ENCODE results near the gene TMEM43.

Gene TMEM43

DNA sequence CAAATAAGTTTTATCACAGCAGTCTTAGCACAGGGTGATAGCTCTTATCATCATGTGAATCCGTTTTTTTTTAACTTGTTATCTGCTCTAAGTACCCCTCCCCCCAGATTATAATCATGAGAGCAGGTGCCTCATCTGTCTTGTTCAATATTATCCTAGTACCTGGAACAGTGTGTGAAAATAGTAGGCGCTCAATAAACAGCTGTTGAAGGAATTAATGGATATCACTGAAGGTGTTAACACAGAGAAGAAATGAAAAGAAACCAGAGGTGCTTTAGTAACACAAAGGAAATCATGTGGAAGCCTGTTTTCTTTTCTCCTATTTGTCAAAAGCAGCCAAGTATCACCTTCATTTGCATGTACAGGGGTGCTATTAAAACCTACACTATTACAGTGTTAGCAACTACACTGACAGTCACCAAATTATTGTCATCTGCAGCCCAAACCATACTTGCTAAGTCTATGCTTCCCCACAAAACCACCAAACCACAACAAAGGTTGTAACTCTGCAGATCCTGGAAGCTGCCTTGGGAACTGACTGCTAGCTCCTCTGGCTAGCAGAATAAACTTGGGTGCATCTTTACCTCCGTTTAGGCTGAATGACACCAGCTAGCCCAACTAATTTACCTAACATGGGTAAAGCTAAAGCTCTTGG, 50.7 kb downstream of the TMEM43 start:
- Histone ChIP-seq H4K8ac (ENCODE audit: low read depth, low read length) (no peak overlapping the region), H2AK5ac (ENCODE audit: low read length) (no peak overlapping the region), H3K36me3 (ENCODE audit: control insufficient read depth in 1 of 2, insufficient read depth in 2 of 2, low read length in 2 of 2) (peaks cover 7 to 18% of the 10 kb centered on the region in 2 experiments), H3K14ac (ENCODE audit: low read length) (no peak overlapping the region), H3K9me3 (ENCODE audit: insufficient read depth, low read depth, low read length) (no peaks in the 10 kb centered on the region), H4K12ac (ENCODE audit: low read depth, low read length) (no peak overlapping the region), H3K9ac (ENCODE audit: low read length) (no peak overlapping the region), H2AFZ (ENCODE audit: insufficient read depth, low read length, poor library complexity) (no peak overlapping the region), H2BK12ac (ENCODE audit: low read length) (no peak overlapping the region), H3K4ac (ENCODE audit: low read depth, low read length) (peak overlapping the region; percentile 4), H3K4me3 (ENCODE audit: low read depth, low read length) (no peak overlapping the region), H3K18ac (ENCODE audit: low read length) (no peak overlapping the region), H2BK120ac (ENCODE audit: insufficient read depth, low read length, poor library complexity) (no peak overlapping the region), H4K91ac (ENCODE audit: low read depth, low read length) (no peak overlapping the region), H3K79me1 (ENCODE audit: low read length) (peaks cover 10% of the 10 kb centered on the region), H3K79me2 (ENCODE audit: control insufficient read depth, insufficient read depth, low read length, poor library complexity) (peaks cover 13% of the 10 kb centered on the region), H3K4me2 (ENCODE audit: low read length) (no peak overlapping the region), H2BK5ac (ENCODE audit: low read depth, low read length, poor library complexity) (no peak overlapping the region), H3K27me3 (ENCODE audit: insufficient read depth, low read length) (no peaks in the 10 kb centered on the region), H3K4me1 (ENCODE audit: control insufficient read depth in 1 of 2, insufficient read depth in 2 of 2, low read length in 2 of 2) (peaks cover 2 to 10% of the 10 kb centered on the region in 2 experiments), H3K27ac (ENCODE audit: low read depth, low read length) (no peak overlapping the region), H3K23ac (ENCODE audit: low read length) (no peak overlapping the region)
- DNase-seq: no peak
- WGBS (ENCODE audit: extremely low coverage, insufficient coverage, insufficient read length): no CpG with 5 or more reads among the region's 3 CpGs

DNA sequence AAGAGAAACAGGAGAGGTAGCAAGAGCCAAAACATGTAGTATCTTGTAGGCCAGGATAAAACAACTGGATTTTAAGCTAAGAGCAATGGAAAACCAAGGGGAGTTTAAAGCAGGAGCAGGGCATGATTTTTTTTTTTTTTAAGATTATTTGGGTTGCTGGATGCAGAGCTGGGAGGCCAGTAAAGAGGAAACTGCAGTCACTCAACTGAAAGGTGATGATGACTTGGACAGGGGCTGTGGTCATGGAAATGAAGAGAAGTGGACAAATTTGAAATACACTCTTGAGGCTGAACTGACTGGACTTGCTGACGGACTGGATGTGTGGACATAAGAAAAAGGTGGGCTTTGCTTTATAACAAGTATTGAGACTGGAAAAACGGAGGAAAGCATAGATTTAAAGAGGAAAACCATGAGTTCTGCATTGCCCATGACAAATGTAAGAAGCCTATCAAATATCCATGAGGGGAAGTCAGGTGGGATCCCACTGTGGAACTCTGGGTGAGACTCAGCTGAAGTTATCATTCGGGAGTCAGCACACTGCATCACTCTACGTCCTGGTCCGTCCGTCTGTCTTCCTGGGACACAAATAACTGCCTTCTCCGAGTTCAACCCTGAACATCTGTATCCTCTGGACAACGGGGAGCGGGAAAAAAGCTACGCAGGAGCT, 52.9 kb downstream of the TMEM43 start:
- H3K4me3 ChIP-seq (ENCODE audit: low read depth, low read length): peak overlapping the region; percentile 97
- H3K4ac ChIP-seq (ENCODE audit: low read depth, low read length): peak overlapping the region; percentile 98
- H2BK5ac ChIP-seq (ENCODE audit: low read depth, low read length, poor library complexity): peak overlapping the region; percentile 99
- H2BK12ac ChIP-seq (ENCODE audit: low read length): peak overlapping the region; percentile 71
- H3K27me3 ChIP-seq (ENCODE audit: insufficient read depth, low read length): no peaks in the 10 kb centered on the region
- H3K36me3 ChIP-seq (ENCODE audit: control insufficient read depth in 1 of 2, insufficient read depth in 2 of 2, low read length in 2 of 2): peaks cover 4 to 7% of the 10 kb centered on the region in 2 experiments
- peaks cover 13% of the 10 kb centered on the region for H3K79me2 ChIP-seq (ENCODE audit: control insufficient read depth, insufficient read depth, low read length, poor library complexity)
- peak overlapping the region; percentile 98 for H4K91ac ChIP-seq (ENCODE audit: low read depth, low read length)
- peak overlapping the region; percentile 73 for H3K4me2 ChIP-seq (ENCODE audit: low read length)
- H3K9me3 ChIP-seq (ENCODE audit: insufficient read depth, low read depth, low read length): no peaks in the 10 kb centered on the region
- H3K23ac ChIP-seq (ENCODE audit: low read length): no peak overlapping the region
- peak overlapping the region; percentile 95 for H4K12ac ChIP-seq (ENCODE audit: low read depth, low read length)
- H3K18ac ChIP-seq (ENCODE audit: low read length): peak overlapping the region; percentile 100
- peak overlapping the region; percentile 83 for H2AK5ac ChIP-seq (ENCODE audit: low read length)
- H3K4me1 ChIP-seq (ENCODE audit: control insufficient read depth in 1 of 2, insufficient read depth in 2 of 2, low read length in 2 of 2): peaks cover 2 to 7% of the 10 kb centered on the region in 2 experiments
- DNase-seq: no peak
- peaks cover 10% of the 10 kb centered on the region for H3K79me1 ChIP-seq (ENCODE audit: low read length)
- H3K14ac ChIP-seq (ENCODE audit: low read length): peak overlapping the region; percentile 99
- no CpG with 5 or more reads among the region's 10 CpGs for WGBS (ENCODE audit: extremely low coverage, insufficient coverage, insufficient read length)
- peak overlapping the region; percentile 99 for H2BK120ac ChIP-seq (ENCODE audit: insufficient read depth, low read length, poor library complexity)
- peak overlapping the region; percentile 96 for H2AFZ ChIP-seq (ENCODE audit: insufficient read depth, low read length, poor library complexity)
- peak overlapping the region; percentile 98 for H3K9ac ChIP-seq (ENCODE audit: low read length)
- H4K8ac ChIP-seq (ENCODE audit: low read depth, low read length): peak overlapping the region; percentile 97
- peak overlapping the region; percentile 93 for H3K27ac ChIP-seq (ENCODE audit: low read depth, low read length)

DNA sequence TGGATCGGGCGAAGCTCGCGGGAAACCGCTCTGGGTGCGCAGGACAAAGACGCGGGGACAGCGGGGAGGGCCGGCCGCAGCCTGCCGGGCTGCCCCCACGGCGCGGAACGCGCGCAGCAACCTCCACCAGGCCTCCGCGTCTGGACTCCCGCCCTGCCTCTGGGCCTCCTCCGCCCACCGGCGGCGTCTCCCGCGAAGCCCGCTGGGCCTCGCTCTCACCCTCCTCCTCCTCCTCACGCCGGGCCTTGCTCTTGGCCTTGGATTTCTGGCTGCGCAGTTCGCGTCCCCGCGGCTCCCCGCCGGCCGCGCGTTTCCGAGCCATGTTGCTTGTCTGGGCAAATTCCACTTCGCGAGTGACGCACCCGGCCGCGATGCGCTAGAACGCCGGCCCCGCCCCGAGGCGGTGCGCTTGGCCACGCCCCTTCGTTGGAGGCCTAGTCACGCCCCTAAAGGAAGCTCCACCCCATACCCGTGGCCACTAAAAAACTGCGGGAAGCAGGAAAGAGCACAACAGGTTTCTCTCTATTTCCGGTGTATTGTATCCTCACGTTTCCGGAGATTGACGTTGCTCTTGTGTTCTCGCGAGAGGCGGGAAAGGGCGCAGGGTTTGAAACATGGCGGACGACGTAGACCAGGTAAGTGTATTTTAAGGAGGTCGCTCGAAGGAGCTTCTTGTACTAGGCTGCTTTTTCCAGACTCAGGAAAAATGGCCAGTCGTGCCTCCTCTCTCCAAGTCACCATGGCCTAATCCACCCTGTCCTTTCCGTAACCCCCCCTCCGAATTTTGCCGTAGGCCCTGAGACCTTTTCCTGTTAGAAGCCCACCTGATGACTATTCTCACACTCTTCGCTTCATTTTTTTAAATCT, 53.6 kb downstream of the TMEM43 start, which contains the start of the genes LSM3 and XPC:
Gene LSM3, plus strand, starts transcription at position 571 of the 867 bp plus-strand sequence. Its CDS starts 44 bp downstream, at position 615.
Gene XPC, minus strand, starts transcription at position 355 of the 867 bp plus-strand sequence. Its CDS starts 33 bp downstream, at position 322.
- peak within 1 kb of the TSS; percentile 79 for H3K4me2 ChIP-seq (ENCODE audit: low read length)
- H3K27me3 ChIP-seq (ENCODE audit: insufficient read depth, low read length): no peaks in the 10 kb centered on the region
- H4K91ac ChIP-seq (ENCODE audit: low read depth, low read length): peak within 1 kb of the TSS; percentile 98
- H3K9me3 ChIP-seq (ENCODE audit: insufficient read depth, low read depth, low read length): no peaks in the 10 kb centered on the region
- DNase-seq: peak; percentile 97 to 100
- H3K18ac ChIP-seq (ENCODE audit: low read length): peak within 1 kb of the TSS; percentile 100
- peak within 1 kb of the TSS; percentile 99 for H3K14ac ChIP-seq (ENCODE audit: low read length)
- peak within 1 kb of the TSS; percentile 83 for H2AK5ac ChIP-seq (ENCODE audit: low read length)
- peak within 1 kb of the TSS; percentile 97 for H4K8ac ChIP-seq (ENCODE audit: low read depth, low read length)
- peak within 1 kb of the TSS; percentile 100 for H3K9ac ChIP-seq (ENCODE audit: low read length)
- H2BK120ac ChIP-seq (ENCODE audit: insufficient read depth, low read length, poor library complexity): peak within 1 kb of the TSS; percentile 99
- H3K23ac ChIP-seq (ENCODE audit: low read length): no peak within 1 kb of the TSS
- H3K79me1 ChIP-seq (ENCODE audit: low read length): peaks cover 10% of the 10 kb centered on the region
- peak within 1 kb of the TSS; percentile 95 for H4K12ac ChIP-seq (ENCODE audit: low read depth, low read length)
- peaks cover 2 to 3% of the 10 kb centered on the region in 2 experiments for H3K36me3 ChIP-seq (ENCODE audit: control insufficient read depth in 1 of 2, insufficient read depth in 2 of 2, low read length in 2 of 2)
- H3K4me3 ChIP-seq (ENCODE audit: low read depth, low read length): peak within 1 kb of the TSS; percentile 97
- peaks cover 2 to 7% of the 10 kb centered on the region in 2 experiments for H3K4me1 ChIP-seq (ENCODE audit: control insufficient read depth in 1 of 2, insufficient read depth in 2 of 2, low read length in 2 of 2)
- H2BK5ac ChIP-seq (ENCODE audit: low read depth, low read length, poor library complexity): peak within 1 kb of the TSS; percentile 99
- peak within 1 kb of the TSS; percentile 71 for H2BK12ac ChIP-seq (ENCODE audit: low read length)
- peak within 1 kb of the TSS; percentile 96 for H2AFZ ChIP-seq (ENCODE audit: insufficient read depth, low read length, poor library complexity)
- WGBS (ENCODE audit: extremely low coverage, insufficient coverage, insufficient read length): no CpG with 5 or more reads among the region's 78 CpGs
- H3K27ac ChIP-seq (ENCODE audit: low read depth, low read length): peak within 1 kb of the TSS; percentile 93
- H3K4ac ChIP-seq (ENCODE audit: low read depth, low read length): peak within 1 kb of the TSS; percentile 98
- peaks cover 13% of the 10 kb centered on the region for H3K79me2 ChIP-seq (ENCODE audit: control insufficient read depth, insufficient read depth, low read length, poor library complexity)

DNA sequence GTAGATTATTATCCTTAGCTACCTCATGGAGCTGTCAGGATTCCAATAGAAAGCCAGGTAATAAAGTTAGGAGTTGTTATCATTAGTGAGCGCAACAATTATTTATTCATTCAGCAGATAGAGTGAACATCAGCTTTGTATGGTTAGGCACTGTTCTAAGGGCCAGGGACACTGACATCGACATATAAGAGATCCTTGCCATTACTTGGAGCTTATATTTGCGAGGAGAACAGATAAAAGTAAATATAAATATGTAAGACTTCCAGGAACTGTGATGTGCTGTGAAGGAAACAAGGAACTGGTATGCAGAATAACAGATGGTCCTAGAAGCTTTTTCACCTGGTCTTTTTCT, 54.2 kb downstream of the TMEM43 start:
- no peak overlapping the region for H2BK5ac ChIP-seq (ENCODE audit: low read depth, low read length, poor library complexity)

More for the DNA sequence above, 54.2 kb downstream of the TMEM43 start:
- no peak overlapping the region for H3K4ac ChIP-seq (ENCODE audit: low read depth, low read length)
- peak overlapping the region; percentile 79 for H2AFZ ChIP-seq (ENCODE audit: insufficient read depth, low read length, poor library complexity)
- WGBS (ENCODE audit: extremely low coverage, insufficient coverage, insufficient read length): no CpG with 5 or more reads among the region's 3 CpGs
- no peak overlapping the region for H2BK12ac ChIP-seq (ENCODE audit: low read length)
- peaks cover 2 to 5% of the 10 kb centered on the region in 2 experiments for H3K36me3 ChIP-seq (ENCODE audit: control insufficient read depth in 1 of 2, insufficient read depth in 2 of 2, low read length in 2 of 2)
- H3K14ac ChIP-seq (ENCODE audit: low read length): peak overlapping the region; percentile 97
- peaks cover 10% of the 10 kb centered on the region for H3K79me1 ChIP-seq (ENCODE audit: low read length)
- H3K79me2 ChIP-seq (ENCODE audit: control insufficient read depth, insufficient read depth, low read length, poor library complexity): peaks cover 13% of the 10 kb centered on the region
- peak overlapping the region; percentile 94 for H3K4me3 ChIP-seq (ENCODE audit: low read depth, low read length)
- no peak overlapping the region for H2BK120ac ChIP-seq (ENCODE audit: insufficient read depth, low read length, poor library complexity)
- peak overlapping the region; percentile 94 for H4K91ac ChIP-seq (ENCODE audit: low read depth, low read length)
- H3K4me2 ChIP-seq (ENCODE audit: low read length): peak overlapping the region; percentile 79
- H3K27ac ChIP-seq (ENCODE audit: low read depth, low read length): peak overlapping the region; percentile 80
- H3K9ac ChIP-seq (ENCODE audit: low read length): no peak overlapping the region
- H3K18ac ChIP-seq (ENCODE audit: low read length): no peak overlapping the region
- H3K9me3 ChIP-seq (ENCODE audit: insufficient read depth, low read depth, low read length): no peaks in the 10 kb centered on the region
- peaks cover 2 to 7% of the 10 kb centered on the region in 2 experiments for H3K4me1 ChIP-seq (ENCODE audit: control insufficient read depth in 1 of 2, insufficient read depth in 2 of 2, low read length in 2 of 2)
- H2AK5ac ChIP-seq (ENCODE audit: low read length): no peak overlapping the region
- H4K12ac ChIP-seq (ENCODE audit: low read depth, low read length): peak overlapping the region; percentile 94
- DNase-seq: no peak
- H3K27me3 ChIP-seq (ENCODE audit: insufficient read depth, low read length): no peaks in the 10 kb centered on the region
- H4K8ac ChIP-seq (ENCODE audit: low read depth, low read length): peak overlapping the region; percentile 96
- no peak overlapping the region for H3K23ac ChIP-seq (ENCODE audit: low read length)
